Heart right ventricle (tissue), 16 donors: ENCODE data around the gene IRAG1. TPM values are rescaled to one million over a fixed set of nuclear protein-coding genes. Genes with fewer than 3 reads are reported as not detected.

Source experiments
- ATAC-seq, 8 donors: fragments of 200-7000 bp; cut with Tn5 transposase; one replicate each; pipeline ENCODE4 v1.9.1; 2020; ENCODE audit warnings: mild to moderate bottlenecking in 8 of 8, moderate library complexity in 8 of 8, moderate number of reproducible peaks in 1 of 8
- DNase-seq, 2 donors: peaks; one replicate each; pipeline ENCODE4 v3.0.0-alpha.2; 2020
- H3K27ac ChIP-seq, 10 donors: fragments of 200-600 bp; sonication (generic) in 2 of 10; one replicate each; pipeline versions ENCODE4 v1.5.0 to v1.8.0; 2020 to 2022; ENCODE audit warnings: mild to moderate bottlenecking in 3 of 10
- H3K27me3 ChIP-seq, 7 donors: fragments of 200-600 bp; one replicate each; pipeline ENCODE4 v1.8.0; 2021 to 2022; ENCODE audit warnings: mild to moderate bottlenecking in 2 of 7
- H3K36me3 ChIP-seq, 9 donors: fragments of 200-600 bp; sonication (generic) in 1 of 9; one replicate each; pipeline versions ENCODE4 v1.5.0 to v1.8.0; 2020 to 2022; ENCODE audit warnings: mild to moderate bottlenecking in 2 of 9
- H3K4me1 ChIP-seq, 9 donors: fragments of 200-600 bp; sonication (generic) in 1 of 9; one replicate each; pipeline versions ENCODE4 v1.5.0 to v1.8.0; 2020 to 2022; ENCODE audit warnings: mild to moderate bottlenecking in 4 of 9
- H3K4me3 ChIP-seq, 10 donors: fragments of 200-600 bp; sonication (generic) in 2 of 10; one replicate each; pipeline versions ENCODE4 v1.5.0 to v1.8.0; 2020 to 2022; ENCODE audit warnings: mild to moderate bottlenecking in 7 of 10, moderate library complexity in 2 of 10
- H3K9me3 ChIP-seq, 11 donors: fragments of 200-600 bp in 10 of 11; sonication (generic) in 2 of 11; one replicate each; pipeline versions ENCODE4 v1.5.0 to v1.8.0; 2013 to 2022; ENCODE audit warnings: mild to moderate bottlenecking in 2 of 11, control low read depth in 1 of 11, moderate library complexity in 1 of 11
- WGBS, 2 donors: extraction: QIAGEN DNeasy Blood & Tissue Kit; methylation state at CpG; one replicate each; pipeline ENCODE4 v1.1.7; 2013; ENCODE audit warnings: inconsistent platforms in 1 of 2; 5-methylcytosine and 5-hydroxymethylcytosine counted together
- intact Hi-C, 10 donors: fragments of 100-400 bp; cut with DNase I; formaldehyde crosslinking; loops; one replicate each; pipeline versions ENCODE4 v1.11.1 to v1.14.2; 2022
- polyA plus RNA-seq, 2 donors: library from polyadenylated mRNA; stranded (reverse); fragments of 200-250 nt; gene quantifications; one replicate each; pipeline ENCODE4 v1.2.3, GENCODE V29; 2013
- total RNA-seq, 10 donors: library from RNA; stranded (reverse); fragmentation: NEBNext Ultra II Directional in 3 of 10; extraction: Animal tissue kit (Norgen Biotek cat#: 25700) in 3 of 10; gene quantifications; one replicate each; pipeline versions ENCODE4 v1.2.1 to v1.2.4, GENCODE V29; 2021 to 2023
- TF ChIP-seq, protein P1 (sequence below), 9 donors: fragments of 200-600 bp; sonication (generic) in 2 of 9; IDR thresholded peaks; one replicate each; pipeline versions ENCODE4 v1.5.0 to v1.8.0; 2021 to 2022; ENCODE audit warnings: antibody characterized with exemption in 9 of 9, mild to moderate bottlenecking in 5 of 9, moderate library complexity in 1 of 9
- donor health status: Arrhythmogenic right ventricular cardiomyopathy.
- donor health status: ischemic (EF 13 %, LVEDD 7.1; RV severe dilation, severe dysfunction).
- donor health status: healthy with polysubstance abuse.
- donor health status: DM: no; HTN: yes; CAD: no.
- donor health status: DM: no; HTN: no; CAD: no.
- donor health status: ischemic (EF 25% LVEDD 6.9; RV normal size, moderate dysfunction).
- donor health status: ischemic (EF 25% LVEDD 5.7; RV mildly dilated, moderate dysfunction).
- donor health status: healthy.
- donor health status: DM: yes; HTN: yes; CAD: no.
- donor health status: Ischemic cardiomyopathy.
- donor health status: ischemic (EF 35%, LVEDD 5.7; RV mildly dilated, moderate dysfunction).
- donor health status: nonischemic (EF 11% LVEDD 7.7; RV severe dilation, severe dysfunction).
- donor health status: DM: yes; HTN: yes; CAD: no.
- donor health status: PGD.
- donor health status: ischemic (EF 29% LVEDD 5.4; RV normal size, mild dysfunction).
- donor health status: nonischemic (EF 23%, LVEDD 6.1; RV moderate dilation, normal function).

The IRAG1 gene
- total and polyA plus RNA-seq, 12 donors, result 2.5 to 8.3 (median 5.0) TPM

GRCh38 chr11:10715571-10715970 is 22.0 kb upstream of the IRAG1 start:
- no peaks in the 10 kb centered on the region for H3K36me3 ChIP-seq
- H3K4me3 ChIP-seq, result no peak overlapping the region
- intact Hi-C loops, result no loop called here
- ATAC-seq (no peak), DNase-seq (no peak)
- no peaks in the 10 kb centered on the region for H3K4me1 ChIP-seq
- H3K27me3 ChIP-seq, result no peaks in the 10 kb centered on the region
- TF ChIP-seq, protein P1, sequence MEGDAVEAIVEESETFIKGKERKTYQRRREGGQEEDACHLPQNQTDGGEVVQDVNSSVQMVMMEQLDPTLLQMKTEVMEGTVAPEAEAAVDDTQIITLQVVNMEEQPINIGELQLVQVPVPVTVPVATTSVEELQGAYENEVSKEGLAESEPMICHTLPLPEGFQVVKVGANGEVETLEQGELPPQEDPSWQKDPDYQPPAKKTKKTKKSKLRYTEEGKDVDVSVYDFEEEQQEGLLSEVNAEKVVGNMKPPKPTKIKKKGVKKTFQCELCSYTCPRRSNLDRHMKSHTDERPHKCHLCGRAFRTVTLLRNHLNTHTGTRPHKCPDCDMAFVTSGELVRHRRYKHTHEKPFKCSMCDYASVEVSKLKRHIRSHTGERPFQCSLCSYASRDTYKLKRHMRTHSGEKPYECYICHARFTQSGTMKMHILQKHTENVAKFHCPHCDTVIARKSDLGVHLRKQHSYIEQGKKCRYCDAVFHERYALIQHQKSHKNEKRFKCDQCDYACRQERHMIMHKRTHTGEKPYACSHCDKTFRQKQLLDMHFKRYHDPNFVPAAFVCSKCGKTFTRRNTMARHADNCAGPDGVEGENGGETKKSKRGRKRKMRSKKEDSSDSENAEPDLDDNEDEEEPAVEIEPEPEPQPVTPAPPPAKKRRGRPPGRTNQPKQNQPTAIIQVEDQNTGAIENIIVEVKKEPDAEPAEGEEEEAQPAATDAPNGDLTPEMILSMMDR (IDR thresholded peaks at IDR 0.05), result no peak
- 68 to 84% methylated on average over 4 of the region's 4 CpGs for WGBS, 2 donors
- no peak overlapping the region for H3K27ac ChIP-seq
- H3K9me3 ChIP-seq, result no peaks in the 10 kb centered on the region

DNA sequence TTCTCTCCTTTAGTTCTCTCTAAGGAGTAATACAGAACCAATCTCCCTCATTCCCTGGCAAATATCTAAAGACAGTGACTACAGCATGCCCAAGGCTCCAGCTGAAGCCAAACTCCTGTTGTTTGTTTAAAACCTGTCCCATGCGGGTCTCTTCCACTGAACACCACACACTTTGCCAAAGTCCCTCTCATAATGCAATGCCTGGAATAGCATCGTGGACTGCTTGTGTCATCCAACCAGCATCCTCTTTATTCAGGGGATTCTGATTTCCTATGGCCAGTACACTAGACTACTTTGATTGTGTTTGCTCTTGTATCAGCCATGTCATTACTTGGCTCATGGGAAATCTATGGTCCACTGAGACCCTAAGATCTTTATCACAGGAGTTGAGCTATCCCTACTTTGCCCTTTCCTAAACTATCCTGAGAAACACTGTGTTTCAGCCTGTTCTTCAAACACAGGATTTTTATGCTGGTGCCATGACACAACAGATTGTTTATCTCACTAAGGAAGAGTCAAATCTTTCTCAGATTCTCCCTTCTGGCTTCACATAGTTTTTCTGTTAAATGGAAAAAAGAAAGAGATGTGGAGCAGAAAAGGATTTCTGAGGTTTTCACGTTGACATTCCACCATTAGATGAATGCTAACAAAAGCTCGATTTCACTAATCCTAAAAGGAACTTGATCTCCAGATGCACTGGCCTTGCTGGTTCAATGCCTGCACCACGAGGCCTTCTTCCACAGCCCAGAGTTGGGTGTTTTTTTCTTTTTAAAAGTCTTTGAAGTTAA is 15.9 kb upstream of the IRAG1 start:
- Histone ChIP-seq H3K36me3 (no peaks in the 10 kb centered on the region), H3K4me3 (no peak overlapping the region), H3K27me3 (no peaks in the 10 kb centered on the region), H3K9me3 (no peaks in the 10 kb centered on the region), H3K27ac (no peak overlapping the region), H3K4me1 (no peaks in the 10 kb centered on the region)
- intact Hi-C loops, result no loop called here
- 72% methylated on average over 5 of the region's 5 CpGs for WGBS, 2 donors
- ATAC-seq, result no peak
- DNase-seq, result no peak
- TF ChIP-seq, protein P1 (IDR thresholded peaks at IDR 0.05), result no peak

GRCh38 chr11:10708131-10708530 is 14.6 kb upstream of the IRAG1 start:
- TF ChIP-seq, protein P1 (IDR thresholded peaks at IDR 0.05), result no peak
- H3K27me3 ChIP-seq, result no peaks in the 10 kb centered on the region
- no peaks in the 10 kb centered on the region for H3K4me1 ChIP-seq
- 85 to 89% methylated on average over 3 of the region's 3 CpGs for WGBS, 2 donors
- ATAC-seq (no peak), DNase-seq (no peak)
- H3K4me3 ChIP-seq, result no peak overlapping the region
- no peaks in the 10 kb centered on the region for H3K36me3 ChIP-seq
- H3K27ac ChIP-seq, result no peak overlapping the region
- H3K9me3 ChIP-seq, result no peaks in the 10 kb centered on the region
- intact Hi-C loops, result no loop called here

GRCh38 chr11:10701982-10702381 is 8.4 kb upstream of the IRAG1 start:
- no peaks in the 10 kb centered on the region for H3K36me3 ChIP-seq
- H3K27me3 ChIP-seq, result no peaks in the 10 kb centered on the region
- H3K4me1 ChIP-seq, result peaks cover 0 to 8% (median 0%) of the 10 kb centered on the region in 9 donors
- H3K27ac ChIP-seq, result no peak overlapping the region
- DNase-seq (no peak), ATAC-seq (no peak)
- intact Hi-C loops, result no loop called here
- 89 to 94% methylated on average over 3 of the region's 3 CpGs for WGBS, 2 donors
- TF ChIP-seq, protein P1 (IDR thresholded peaks at IDR 0.05), result no peak
- H3K4me3 ChIP-seq, result no peak overlapping the region
- no peaks in the 10 kb centered on the region for H3K9me3 ChIP-seq
